GM18511 (cell line): ENCODE results near the gene SENP8.

Experiments
- ATAC-seq: cut with Tn5 transposase; IDR thresholded peaks from one replicate; pipeline ENCODE4 v1.9.1; 2021; ENCODE audit warnings: mild to moderate bottlenecking, moderate library complexity; ENCODE audit not compliant: unreplicated experiment

SENP8 gene

GRCh38 chr15:72112805-72113204 is 5.4 kb upstream of the SENP8 start:
- ATAC-seq, result no peak

DNA sequence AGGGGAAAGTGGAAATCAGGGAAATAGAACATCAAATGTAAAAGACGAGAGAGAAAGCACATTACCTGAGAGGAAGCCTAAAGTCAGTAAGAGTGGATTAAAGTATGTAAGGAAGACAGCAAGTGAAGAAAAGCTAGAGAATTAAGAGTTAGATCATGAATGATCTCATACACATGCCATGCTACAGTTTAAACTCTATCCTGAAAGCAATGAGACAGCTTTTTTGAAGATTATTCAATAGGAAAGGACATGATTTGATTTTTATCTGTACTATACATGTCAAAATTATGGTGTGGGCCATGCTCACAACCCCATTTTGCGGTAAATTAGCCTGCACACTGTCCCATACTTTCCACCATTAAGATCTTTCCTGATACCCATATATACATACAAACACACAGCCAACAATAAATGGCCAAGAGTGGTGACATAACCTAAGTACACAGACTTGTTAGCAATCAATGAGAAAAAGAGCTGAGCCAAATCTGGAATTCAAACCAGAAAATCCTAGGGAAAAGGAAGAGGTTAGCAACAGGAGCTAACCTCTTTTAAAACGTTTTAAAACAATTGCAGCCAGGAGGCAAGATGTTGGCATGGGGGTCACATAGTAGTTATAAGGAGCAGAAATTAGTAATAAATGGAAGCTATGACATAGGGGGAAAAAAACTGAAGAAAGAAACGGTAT is 4.7 kb upstream of the SENP8 start:
- no peak for ATAC-seq

- ATAC-seq, result peak; percentile 4
Measured at GRCh38 chr15:72116731-72117485, 1.3 kb upstream of the SENP8 start.

- peak; percentile 74 for ATAC-seq
Measured at GRCh38 chr15:72117486-72118016, 652 bp upstream of the SENP8 start.

- ATAC-seq, result no peak
Measured at GRCh38 chr15:72124218-72124617, 6.0 kb downstream of the SENP8 start.

GRCh38 chr15:72127724-72128322 is 9.6 kb downstream of the SENP8 start:
- no peak for ATAC-seq

- ATAC-seq, result no peak
Measured at GRCh38 chr15:72128359-72128758, 10.2 kb downstream of the SENP8 start.

- no peak for ATAC-seq
Measured at GRCh38 chr15:72130272-72130671, 12.1 kb downstream of the SENP8 start.

- ATAC-seq, result no peak
Measured at GRCh38 chr15:72131922-72132321, 13.7 kb downstream of the SENP8 start.

GRCh38 chr15:72133211-72133610 is 15.0 kb downstream of the SENP8 start:
- no peak for ATAC-seq

GRCh38 chr15:72135719-72136118 is 17.5 kb downstream of the SENP8 start:
- ATAC-seq, result no peak

DNA sequence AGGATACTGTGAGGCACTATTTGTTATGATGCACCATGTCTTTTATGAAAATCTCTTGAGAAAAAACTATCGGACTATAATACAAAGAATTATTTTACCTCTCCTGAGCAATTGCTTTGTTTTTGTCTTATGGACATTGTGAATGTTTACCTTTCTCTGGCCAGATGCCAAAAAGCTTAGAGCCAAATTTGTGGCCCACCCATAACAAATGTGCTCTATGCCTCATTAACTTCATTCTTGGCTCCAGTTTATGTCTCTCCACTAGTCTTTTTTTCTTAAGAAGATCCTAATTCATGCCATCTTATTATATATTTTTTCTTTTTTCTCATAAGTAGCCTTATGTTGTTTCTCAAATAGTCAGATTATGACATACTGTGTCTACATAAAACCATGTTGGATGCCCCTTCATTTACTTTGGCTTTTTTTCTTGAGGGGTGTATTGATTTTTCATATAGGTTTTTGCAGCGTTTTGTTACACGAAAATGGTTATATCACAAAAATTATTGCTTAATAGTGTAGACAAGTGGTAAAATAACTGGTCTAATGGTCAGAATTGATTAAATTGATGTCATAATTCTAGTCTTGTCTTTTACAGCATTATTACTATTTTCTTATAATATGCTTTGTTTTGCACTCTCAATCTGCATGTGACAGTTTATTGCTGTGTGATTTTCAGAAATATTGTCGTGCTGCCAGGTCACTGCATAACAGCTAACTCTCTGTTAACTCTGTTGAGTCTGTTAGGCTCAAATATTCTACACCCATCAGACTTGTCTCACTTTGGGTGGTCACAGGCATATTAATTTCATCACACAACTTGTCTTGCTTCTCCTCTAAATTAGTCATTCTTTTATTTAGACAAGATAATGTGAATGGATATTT is 18.2 kb downstream of the SENP8 start:
- no peak for ATAC-seq

GRCh38 chr15:72139667-72140066 is 21.5 kb downstream of the SENP8 start:
- no peak for ATAC-seq

DNA sequence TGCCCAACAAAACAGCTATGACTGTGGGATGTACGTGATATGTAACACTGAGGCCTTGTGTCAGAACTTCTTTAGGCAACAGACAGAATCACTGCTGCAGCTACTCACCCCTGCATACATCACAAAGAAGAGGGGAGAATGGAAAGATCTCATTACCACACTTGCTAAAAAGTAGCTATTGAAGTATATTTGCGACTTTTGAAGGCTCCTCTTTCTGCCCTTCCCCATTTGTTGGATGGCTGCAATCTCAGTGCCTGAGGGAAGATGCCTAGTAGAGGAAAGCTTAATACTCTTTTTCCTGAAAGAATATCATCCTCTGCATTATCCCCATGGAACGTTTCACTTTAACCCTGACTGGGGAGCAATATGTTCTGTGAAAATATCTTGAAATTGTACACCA is 21.9 kb downstream of the SENP8 start:
- no peak for ATAC-seq

DNA sequence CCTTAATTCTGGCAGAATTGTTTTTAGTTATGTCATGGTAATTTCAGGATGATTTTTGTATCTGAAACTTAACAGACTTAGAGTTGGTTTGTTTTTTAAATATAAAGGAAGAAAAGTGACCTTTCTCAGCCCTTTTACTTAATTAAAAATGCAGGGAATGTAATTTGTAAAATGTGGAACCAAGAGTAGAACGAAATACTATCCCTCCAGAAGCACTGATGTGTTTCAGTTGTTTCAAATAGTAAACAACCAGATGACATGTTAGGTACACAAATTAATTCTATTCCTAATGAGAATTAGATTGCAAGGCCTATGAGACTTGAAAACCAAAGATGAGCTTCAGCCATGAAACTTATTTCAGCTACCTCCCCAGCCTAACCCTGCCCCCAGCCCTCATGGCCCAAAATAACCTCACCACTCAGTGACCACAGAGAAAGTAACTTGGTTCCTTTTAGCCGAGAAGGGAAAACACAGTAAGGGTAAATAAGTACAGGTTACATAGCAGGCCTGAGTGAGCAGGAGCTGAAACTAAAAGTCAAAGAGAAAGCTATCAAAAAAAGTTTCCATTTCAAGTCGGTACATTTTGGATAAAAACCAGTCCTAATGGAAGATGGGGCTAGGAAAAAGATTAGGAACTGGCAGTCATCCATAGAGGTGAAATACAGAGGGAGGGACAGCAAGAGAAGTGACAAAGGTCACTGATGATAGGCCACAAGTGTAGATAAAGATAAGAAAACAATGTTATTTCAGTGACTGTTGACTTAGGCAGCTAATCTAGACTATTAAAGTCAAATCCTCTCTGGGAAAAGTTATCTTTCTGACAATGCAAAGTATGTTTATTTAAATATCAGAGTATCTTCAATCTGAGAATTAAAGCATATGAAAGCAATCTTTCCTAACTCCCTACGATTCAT is 23.2 kb downstream of the SENP8 start:
- ATAC-seq, result peak; percentile 100

DNA sequence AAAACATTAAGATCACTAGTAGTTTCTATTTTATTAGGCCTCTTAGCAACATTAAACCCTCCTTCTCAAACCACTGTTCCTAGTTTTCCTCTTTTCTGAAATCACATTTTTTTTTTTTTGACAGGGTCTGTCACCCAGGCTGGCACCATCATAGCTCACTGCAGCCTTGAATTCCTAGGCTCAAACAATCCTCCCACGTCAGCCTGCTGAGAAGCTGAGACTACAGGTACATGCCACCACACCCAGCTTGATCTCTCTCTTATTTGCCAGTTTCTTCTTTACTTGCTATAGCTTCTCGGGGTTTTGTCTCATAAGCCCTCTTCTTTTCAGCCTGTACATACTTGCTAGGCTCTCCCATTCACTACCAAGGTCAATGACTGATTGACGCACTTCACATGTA is 28.0 kb downstream of the SENP8 start:
- ATAC-seq, result no peak

- no peak for ATAC-seq
Measured at GRCh38 chr15:72146934-72147333, 28.7 kb downstream of the SENP8 start.

DNA sequence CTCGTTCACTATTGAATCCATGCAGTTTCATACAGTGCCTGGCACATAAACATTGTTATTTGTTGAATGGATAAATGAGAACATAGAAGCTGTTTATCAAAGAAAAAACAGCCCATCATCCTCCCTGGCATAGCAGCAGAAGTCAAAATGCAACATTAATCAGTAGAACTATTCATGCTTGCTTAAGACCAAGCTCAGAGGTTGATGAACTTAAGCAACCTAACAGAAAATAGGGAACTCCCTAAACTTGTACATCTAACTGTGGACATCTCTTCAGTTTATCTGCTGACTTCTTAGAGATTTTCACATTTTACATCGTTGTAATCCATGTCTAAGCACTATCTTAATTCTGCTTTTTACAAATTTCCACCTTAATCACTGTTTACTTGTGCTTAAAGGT is 29.2 kb downstream of the SENP8 start:
- ATAC-seq, result no peak

GRCh38 chr15:72153269-72154000 is 35.2 kb downstream of the SENP8 start:
- no peak for ATAC-seq
